ENCODE measurements around the gene PABPN1L. TPM values are rescaled to one million over a fixed set of nuclear protein-coding genes. Genes with fewer than 3 reads are reported as not detected.
"Not testable (repeated sequence)": the region's sequence is repeated elsewhere in the genome, so short reads cannot be mapped to it uniquely, and the experiment has no call there.

The PABPN1L gene
- total RNA-seq, 1 experiment from 2014 or later: not detected

DNA sequence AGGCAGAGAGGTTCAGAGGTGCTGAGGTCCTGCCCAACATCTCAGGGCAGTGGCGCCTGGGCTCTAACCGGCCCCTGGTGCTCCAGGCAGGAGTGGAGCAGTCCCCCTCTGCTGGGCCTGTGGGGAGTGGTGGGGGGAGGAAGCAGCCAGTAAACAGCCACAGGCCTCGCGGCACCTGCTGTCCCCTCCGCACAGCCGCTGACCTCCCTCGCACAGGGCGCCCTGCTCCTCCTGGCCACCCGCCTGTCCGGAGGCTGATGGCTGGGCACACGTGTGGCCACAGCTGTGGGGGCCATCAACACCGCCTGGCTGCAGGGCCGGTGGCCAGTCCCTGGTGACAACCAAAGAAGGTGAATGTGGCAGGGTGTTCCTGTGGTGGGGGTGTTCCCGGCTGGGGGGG, 36.8 kb upstream of the PABPN1L start:
- DNase-seq (ENCODE audit: low read depth): no peak
- in situ Hi-C loops (cut with HindIII; ENCODE audit: low pct_unique_long_range_greater_than_20kb, low sequenced_read_pairs): no loop called here

DNA sequence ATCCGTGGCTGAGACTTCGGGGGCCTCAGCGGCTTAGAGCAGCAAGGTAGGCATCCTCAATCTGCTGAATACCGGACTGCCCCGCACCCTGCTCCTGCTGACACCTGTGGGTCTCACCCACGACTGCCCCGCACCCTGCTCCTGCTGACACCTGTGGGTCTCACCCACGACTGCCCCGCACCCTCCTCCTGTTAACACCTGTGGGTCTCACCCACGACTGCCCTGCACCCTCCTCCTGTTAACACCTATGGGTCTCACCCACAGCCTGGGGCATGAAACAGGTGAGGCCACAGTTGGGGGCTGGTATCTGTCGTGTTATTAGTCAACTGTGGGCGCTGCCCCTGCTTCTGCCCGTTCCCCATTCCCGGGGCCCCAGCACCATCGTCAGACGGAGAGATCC, 36.3 kb upstream of the PABPN1L start:
- in situ Hi-C loops (cut with HindIII; ENCODE audit: low pct_unique_long_range_greater_than_20kb, low sequenced_read_pairs): no loop called here
- no peak for DNase-seq (ENCODE audit: low read depth)

DNA sequence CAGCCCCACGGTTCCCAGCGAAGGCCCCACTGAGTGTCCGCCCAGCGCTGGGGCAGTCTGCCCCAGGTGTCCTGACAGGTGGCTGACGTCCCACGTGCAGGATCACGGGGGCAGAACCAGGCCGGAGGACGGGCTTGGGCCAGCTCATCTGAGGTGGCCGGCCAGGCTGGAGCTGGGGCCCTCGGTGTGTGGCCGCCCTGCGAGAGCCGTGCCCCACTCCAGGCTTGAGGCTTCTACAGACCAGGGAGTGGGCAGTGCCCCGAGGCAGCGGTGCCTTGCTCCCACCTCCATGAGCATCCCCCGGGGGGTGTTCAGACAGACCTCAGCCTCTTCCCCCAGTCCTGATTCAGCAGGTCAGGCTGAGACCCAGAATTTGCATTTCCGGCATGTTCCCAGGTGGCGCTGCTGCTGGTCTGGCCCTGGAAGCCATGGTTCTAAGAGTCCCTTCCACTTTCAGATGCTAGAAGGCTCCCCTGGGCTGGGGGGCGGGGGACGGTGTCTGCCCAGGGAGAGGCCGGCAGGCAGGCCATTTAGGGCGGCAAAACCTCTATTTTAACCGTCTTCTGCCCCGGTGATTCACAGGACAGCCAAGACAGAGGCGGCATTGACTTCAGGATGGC, 35.4 kb upstream of the PABPN1L start:
- DNase-seq (ENCODE audit: low read depth): no peak
- in situ Hi-C loops (cut with HindIII; ENCODE audit: low pct_unique_long_range_greater_than_20kb, low sequenced_read_pairs): no loop called here

DNA sequence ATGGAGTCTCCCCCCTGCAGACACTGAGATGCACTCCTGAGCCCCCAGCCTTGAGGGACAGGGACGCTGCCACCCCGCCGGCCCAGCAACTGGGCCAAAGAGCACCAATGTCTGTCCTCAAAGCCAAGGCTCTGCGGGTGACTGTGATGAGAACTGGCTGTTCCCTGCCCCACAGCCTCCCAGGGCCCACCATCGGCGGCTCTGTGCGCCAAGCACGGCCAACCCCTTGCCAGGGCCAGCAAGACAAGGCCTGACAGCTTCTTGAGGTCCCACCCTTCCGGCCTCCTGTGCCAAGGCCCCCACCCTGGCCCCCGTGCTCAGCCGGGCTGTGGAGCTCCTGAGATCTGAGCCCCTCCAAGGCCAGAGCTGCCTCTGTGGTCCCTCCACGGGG, 34.2 kb upstream of the PABPN1L start:
- in situ Hi-C loops (cut with HindIII; ENCODE audit: low pct_unique_long_range_greater_than_20kb, low sequenced_read_pairs): no loop called here
- DNase-seq (ENCODE audit: low read depth): no peak

DNA sequence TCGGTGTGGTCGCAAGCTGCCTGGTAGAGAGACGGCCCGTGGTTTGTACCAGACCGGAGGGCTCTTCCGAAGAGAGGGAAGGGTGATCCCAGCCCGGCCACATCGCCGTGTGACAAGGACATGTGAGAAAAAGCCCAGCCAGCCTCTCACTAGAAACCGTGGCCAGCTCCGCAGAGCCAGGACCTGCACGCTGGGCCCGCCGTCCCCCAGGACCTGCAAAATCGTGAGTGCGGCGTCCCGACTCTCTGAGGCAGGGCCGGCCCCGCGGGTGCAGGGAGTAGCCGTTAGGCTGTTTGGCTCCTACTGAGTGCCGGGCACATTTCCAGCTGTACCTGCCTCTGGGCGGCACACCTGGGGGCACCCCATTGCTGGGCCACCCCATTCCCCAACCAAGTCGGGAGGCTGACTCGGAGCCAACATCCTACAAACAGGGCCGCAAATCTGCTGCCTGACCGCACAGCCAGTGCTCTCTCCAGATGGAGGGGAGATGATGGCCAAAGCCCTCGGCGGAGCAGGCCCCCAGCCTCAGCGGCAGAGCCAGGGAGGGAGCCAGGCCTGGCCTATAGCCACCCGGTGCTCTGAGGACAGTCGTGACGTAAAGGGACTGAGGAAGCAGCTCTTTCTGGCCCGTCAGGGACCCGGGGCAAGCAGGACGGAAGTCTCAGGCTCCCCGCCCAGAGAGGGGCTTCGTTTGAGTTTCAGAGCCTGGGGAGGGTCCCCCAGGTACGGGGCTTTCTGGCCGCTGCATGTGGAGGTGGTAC, 33.6 kb upstream of the PABPN1L start:
- DNase-seq (ENCODE audit: low read depth): no peak
- in situ Hi-C loops (cut with HindIII; ENCODE audit: low pct_unique_long_range_greater_than_20kb, low sequenced_read_pairs): no loop called here

DNA sequence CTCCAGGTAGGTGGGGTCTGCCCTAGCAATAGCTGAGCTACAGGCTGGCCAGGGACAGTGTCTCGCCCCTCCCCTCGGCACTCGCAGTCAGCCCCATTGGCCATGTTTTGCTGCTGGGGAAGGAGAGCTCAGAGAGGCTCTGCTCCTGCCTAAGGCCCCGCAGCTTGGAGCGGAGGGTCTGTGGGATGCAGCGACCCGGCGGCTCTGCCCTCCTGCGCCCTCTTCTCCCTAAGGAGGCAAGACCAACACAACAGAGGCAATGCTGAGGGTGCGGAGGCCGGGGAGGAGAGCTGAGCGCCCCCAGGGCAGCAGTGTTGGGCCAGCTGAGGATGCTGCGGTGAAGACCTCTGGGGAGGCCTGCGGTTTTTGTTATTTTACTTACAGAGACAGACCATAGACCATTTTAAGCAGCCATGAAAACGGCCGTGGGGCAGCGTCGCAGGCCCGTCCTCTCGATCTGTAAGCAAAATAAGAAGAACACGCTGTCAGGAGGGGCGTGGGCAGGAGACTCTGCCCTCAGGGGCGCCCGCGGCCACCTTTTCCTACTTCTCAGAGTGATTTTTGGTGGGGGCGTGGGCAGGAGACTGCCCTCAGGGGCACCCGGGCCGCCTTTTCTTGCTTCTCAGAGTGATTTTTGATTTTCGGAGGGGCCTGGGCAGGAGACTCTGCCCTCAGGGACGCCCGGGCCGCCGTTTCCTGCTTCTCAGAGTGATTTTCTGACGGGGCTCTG, 31.4 kb upstream of the PABPN1L start:
- DNase-seq (ENCODE audit: low read depth): no peak
- in situ Hi-C loops (cut with HindIII; ENCODE audit: low pct_unique_long_range_greater_than_20kb, low sequenced_read_pairs): no loop called here

DNA sequence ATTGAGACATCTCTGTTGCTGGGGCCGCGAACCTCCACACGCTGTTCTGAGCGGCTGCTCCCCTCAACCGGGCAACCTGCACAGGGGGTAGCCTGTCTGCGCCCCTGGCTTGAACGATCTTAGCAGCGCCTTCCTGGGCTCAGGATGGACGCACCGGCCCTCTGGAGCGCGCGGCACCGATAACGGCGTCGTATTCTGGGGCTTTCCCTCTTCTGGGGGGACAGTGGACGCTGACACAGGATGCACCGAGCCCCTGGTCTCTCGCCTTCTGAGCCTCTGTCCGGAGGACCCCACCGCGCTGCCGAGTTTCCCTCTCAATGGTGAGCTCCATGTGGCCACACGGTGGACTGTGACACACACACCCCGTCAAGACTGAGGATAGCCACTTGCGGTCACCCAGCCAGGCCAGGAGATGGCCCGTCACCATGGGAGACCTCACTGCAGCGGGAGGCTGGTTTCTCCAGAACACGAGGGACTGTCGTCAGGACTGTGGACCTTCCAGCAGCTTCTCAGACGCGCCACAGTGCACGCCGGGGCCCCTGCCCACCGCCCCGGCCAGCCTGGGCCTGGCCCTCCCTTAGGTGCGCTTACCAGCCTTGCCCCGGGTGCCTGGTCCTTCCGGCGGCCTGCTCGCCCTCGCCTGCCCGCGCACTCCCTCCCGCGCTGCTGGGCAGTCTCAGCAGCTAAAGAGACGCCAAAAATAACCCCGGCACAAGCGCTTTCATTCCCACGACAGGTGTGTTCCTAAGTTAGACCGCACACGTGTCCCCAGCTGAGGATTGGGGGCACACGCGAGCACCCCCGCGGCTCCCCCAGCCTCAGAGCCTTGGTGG, 30.0 kb upstream of the PABPN1L start:
- in situ Hi-C loops (cut with HindIII; ENCODE audit: low pct_unique_long_range_greater_than_20kb, low sequenced_read_pairs): no loop called here

DNA sequence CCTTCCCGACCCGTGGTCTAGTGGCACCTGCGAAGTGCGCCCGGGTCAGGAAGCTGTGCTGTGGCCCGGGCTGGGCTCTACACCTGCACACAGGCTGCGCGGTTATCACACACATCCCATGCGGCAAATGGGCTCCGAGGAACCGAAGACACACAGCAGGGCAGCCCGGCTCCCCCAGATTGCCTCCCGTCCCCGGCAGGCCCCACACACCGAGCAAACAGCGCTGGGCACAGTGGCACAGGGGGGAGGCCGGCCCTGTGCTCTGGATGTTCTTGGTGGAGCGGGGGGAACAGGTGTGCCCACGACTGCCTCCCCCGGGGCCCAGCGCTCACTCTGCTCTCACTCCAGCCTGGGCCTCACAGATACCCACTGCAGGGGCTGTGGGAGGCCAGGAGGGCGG, 28.9 kb upstream of the PABPN1L start:
- no peak for DNase-seq (ENCODE audit: low read depth)
- in situ Hi-C loops (cut with HindIII; ENCODE audit: low pct_unique_long_range_greater_than_20kb, low sequenced_read_pairs): no loop called here

More for the DNA sequence above, 30.0 kb upstream of the PABPN1L start:
- DNase-seq (ENCODE audit: low read depth): no peak

DNA sequence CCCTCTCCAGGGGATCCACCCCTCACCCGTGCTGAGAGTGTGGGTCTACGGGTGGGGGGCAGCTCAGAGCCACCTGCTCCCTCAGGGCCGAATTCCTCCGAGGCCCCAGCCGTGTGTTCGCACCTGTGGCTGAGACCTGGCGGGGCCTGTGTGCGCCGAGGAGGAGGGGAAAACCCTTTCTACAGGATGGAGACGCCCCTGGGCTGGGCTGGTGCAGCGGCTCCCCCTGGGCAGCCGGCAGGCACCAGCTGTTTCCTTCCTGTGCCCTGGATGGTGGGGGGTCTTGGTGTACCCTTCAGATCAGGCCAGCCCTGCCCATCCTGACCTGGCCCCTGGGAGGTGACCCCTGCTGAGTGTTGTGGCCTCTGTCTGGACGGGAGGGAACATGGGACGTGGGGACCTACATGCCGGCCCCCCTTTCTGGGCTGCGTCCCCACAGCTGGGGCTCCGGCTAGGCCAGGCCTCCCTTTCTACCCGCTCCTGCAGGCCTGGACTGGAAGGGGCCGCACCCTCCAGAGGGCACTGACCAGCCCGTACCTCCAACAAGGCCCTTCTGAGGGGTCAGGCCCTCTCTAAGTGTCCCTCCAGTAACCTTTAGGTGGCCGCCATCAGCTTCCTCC, 28.3 kb upstream of the PABPN1L start:
- no peak for DNase-seq (ENCODE audit: low read depth)
- in situ Hi-C loops (cut with HindIII; ENCODE audit: low pct_unique_long_range_greater_than_20kb, low sequenced_read_pairs): no loop called here

DNA sequence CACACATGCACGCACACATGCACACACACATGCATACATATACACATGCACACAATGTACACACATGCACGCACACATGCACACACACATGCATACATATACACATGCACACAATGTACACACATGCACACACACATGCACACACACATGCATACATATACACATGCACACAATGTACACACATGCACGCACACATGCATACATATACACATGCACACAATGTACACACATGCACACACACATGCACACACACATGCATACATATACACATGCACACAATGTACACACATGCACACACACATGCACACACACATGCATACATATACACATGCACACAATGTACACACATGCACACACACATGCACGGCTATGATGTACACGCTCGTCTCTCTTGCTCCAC, 27.8 kb upstream of the PABPN1L start:
- in situ Hi-C loops (cut with HindIII; ENCODE audit: low pct_unique_long_range_greater_than_20kb, low sequenced_read_pairs); DNase-seq (ENCODE audit: low read depth): not testable (repeated sequence)

DNA sequence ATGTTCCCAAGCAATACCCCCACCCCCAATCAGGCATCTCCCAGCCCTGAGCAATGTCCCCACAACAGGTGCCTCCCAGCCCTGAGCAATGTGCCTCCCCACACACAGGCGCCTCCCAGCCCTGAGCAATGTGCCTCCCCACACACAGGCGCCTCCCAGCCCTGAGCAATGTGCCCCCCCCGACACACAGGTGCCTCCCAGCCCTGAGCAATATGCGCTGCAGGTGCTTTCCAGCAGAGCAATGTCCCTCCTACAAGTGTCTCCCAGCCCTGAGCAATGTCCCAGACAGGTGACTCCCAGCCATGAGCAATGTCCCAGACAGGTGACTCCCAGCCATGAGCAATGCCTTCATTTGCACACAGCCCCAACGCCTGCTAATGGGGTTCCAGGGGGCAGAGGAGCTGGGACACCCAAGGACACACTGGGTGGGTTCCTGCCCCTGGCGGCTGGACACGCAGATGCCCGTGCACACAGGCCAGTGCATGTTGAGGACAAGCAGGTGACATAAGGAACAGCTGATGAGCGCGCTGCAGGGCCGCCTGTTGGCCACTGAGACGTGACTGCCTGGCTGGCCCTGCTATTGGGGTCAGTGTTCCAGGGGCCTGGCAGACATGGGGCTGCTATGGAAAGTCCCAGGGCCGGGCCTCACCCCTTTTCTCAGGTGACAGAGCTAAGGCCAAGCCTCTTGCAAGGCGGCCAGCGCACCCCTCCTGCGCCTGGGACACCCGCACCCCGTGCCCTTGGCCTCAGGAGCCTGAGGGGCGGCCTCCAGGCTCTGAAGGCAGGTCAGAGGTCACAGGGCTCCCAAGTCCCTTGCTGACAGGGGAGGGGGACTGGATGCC, 26.9 kb upstream of the PABPN1L start:
- DNase-seq (ENCODE audit: low read depth): no peak
- in situ Hi-C loops (cut with HindIII; ENCODE audit: low pct_unique_long_range_greater_than_20kb, low sequenced_read_pairs): no loop called here

DNA sequence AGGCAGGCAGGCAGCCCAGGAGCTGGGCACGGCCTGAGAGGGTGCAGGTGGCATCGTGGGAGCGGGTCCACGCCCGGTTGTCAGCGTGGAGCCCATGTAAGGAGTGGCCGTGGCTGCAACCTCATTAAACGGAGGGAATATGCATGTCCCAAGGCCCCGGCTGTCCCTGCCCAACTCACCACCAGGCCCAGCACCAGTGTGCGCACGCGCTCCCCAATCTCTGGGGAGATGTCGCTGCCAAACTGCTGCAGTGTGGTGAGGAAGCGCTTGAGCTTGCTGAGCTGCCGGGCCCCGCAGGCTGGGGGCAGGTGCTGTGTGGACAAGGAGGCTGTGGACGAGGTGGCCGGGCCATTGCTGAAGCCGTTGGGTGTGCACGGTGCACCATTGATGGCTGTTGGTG, 25.6 kb upstream of the PABPN1L start:
- DNase-seq (ENCODE audit: low read depth): no peak
- in situ Hi-C loops (cut with HindIII; ENCODE audit: low pct_unique_long_range_greater_than_20kb, low sequenced_read_pairs): no loop called here

DNA sequence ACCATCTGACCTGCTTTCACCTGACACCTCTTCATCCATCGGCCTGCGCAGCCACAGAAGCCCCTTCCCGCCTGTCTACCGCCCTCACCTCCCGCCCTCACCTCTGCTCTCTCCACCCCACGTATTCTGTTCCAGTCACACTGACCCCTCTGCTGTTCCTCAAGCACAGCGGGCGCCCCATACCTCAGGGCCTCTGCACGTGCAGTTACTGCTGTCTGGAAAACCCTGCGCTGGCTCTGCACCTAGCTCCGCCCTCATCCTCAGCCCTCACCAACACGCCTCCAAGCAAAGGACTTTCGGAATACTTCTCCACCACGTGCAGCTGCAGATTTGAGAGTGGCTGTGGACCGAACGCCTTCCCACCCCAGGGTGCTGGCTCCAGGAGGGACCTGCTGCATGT, 24.6 kb upstream of the PABPN1L start:
- in situ Hi-C loops (cut with HindIII; ENCODE audit: low pct_unique_long_range_greater_than_20kb, low sequenced_read_pairs): no loop called here
- DNase-seq (ENCODE audit: low read depth): no peak

DNA sequence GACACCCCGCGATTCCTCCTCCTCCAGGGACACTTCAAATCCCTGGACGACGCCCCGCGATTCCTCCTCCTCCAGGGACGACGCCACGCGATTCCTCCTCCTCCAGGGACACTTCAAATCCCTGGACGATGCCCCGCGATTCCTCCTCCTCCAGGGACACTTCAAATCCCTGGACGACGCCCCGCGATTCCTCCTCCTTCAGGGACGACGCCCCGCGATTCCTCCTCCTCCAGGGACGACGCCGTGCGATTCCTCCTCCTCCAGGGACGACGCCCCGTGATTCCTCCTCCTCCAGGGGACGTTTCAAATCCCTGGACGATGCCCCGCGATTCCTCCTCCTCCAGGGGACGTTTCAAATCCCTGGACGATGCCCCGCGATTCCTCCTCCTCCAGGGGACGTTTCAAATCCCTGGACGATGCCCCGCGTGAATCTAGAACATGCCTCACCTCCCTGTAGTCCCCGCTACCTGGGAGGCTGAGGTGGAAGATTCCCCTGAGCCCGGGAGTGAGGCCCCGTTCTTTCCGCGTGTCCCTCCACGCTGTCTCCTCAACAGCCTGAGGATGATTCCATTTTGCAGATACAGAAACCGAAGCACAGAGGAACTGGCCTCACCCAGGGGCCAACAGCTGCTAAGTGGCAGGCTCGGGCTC, 23.4 kb upstream of the PABPN1L start:
- DNase-seq (ENCODE audit: low read depth); in situ Hi-C loops (cut with HindIII; ENCODE audit: low pct_unique_long_range_greater_than_20kb, low sequenced_read_pairs): not testable (repeated sequence)

DNA sequence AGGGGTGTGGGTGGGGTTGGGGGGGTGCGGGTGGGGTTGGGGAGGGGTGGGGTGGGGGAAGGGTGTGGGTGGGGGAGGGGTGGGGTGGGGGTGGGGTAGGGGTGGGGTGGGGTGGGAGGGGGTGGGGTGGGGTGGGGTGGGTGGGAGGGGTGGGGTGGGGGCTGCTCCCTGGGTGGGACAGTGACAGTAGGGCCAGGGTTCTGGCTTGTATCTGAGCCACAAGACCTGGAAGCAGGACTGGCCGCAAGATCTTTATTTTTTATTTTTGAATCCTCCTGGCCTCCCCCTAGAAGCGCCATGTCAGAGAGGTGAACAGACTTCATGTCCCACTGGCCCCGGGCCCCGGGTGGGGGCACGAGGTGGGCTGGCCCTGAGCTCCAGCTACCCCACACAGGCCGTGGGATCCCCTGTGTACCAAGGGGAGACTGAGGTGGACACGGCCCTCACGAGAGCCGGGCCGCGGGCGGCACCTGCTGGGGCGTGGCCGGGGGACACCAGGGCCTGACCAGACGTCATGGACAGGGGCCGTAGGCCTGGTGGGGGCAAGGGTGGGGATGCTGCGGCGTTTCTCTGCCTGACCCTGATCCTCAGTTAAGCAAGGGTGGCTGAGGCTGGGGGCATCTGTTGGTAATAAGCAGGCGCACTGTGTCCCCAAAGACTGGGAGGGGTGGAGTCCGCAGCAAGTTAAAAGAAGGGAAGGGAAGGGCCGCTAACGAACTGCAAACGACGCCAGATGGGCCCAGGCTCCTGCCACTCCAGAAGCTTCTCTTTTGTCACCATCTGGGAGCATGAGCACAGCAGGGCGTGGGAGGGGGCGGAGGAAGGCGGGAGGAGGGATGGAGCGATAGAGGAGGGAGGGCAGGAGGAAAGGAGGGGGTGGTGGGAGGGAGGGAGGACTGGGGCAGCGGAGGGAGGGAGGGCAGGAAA, 22.3 kb upstream of the PABPN1L start:
- DNase-seq (ENCODE audit: low read depth): no peak
- in situ Hi-C loops (cut with HindIII; ENCODE audit: low pct_unique_long_range_greater_than_20kb, low sequenced_read_pairs): no loop called here

DNA sequence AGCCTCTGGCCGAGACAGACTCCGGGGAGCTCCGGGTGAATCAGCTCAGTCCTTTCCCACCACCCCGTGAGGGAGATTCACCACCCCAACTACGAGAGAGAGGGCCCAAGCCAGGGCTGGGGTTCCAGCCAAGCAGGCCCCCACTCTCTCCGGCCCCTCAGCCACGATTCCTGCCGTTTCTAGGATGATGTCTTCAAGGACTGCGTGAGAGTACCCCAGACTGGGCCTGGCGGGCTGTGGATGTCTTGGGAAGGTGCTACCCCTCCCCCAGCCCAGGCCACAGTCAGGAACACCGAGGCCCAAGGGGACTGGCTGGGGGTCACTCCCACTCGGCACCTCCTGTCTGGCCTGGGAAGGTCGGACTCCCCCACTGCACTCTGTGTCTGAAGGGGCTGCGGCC, 21.6 kb upstream of the PABPN1L start:
- in situ Hi-C loops (cut with HindIII; ENCODE audit: low pct_unique_long_range_greater_than_20kb, low sequenced_read_pairs): no loop called here
- no peak for DNase-seq (ENCODE audit: low read depth)

Data from Caki2 (cell line).